Measurements from ENCODE around the gene POLA2.

POLA2 gene

GRCh38 chr11:65334696-65335295 is 73.0 kb downstream of the POLA2 start:
- no peak for DNase-seq (ENCODE audit: low spot score)

GRCh38 chr11:65338676-65339075 is 76.9 kb downstream of the POLA2 start:
- DNase-seq (ENCODE audit: low spot score) = no peak

GRCh38 chr11:65340226-65340625 is 78.5 kb downstream of the POLA2 start:
- no peak for DNase-seq (ENCODE audit: low spot score)

GRCh38 chr11:65341856-65342255 is 80.1 kb downstream of the POLA2 start:
- no peak for DNase-seq (ENCODE audit: low spot score)
